Astrocyte (in vitro differentiated cells and primary cell): Measurements from ENCODE around the gene ALK.

Experiments
- EZH2 ChIP-seq: IDR thresholded peaks from 2 replicates; pipeline ENCODE4 v1.6.1; 2012; ENCODE audit warnings: mild to moderate bottlenecking, low read length, inconsistent platforms; ENCODE audit not compliant: insufficient read depth
- TF ChIP-seq, protein P1 (sequence below): IDR thresholded peaks from 2 replicates; pipeline ENCODE4 v1.5.1; 2011; ENCODE audit warnings: low read depth, mild to moderate bottlenecking, inconsistent platforms, low read length, moderate library complexity; ENCODE audit not compliant: insufficient read depth

- no peak for TF ChIP-seq EZH2
- TF ChIP-seq, protein P1, sequence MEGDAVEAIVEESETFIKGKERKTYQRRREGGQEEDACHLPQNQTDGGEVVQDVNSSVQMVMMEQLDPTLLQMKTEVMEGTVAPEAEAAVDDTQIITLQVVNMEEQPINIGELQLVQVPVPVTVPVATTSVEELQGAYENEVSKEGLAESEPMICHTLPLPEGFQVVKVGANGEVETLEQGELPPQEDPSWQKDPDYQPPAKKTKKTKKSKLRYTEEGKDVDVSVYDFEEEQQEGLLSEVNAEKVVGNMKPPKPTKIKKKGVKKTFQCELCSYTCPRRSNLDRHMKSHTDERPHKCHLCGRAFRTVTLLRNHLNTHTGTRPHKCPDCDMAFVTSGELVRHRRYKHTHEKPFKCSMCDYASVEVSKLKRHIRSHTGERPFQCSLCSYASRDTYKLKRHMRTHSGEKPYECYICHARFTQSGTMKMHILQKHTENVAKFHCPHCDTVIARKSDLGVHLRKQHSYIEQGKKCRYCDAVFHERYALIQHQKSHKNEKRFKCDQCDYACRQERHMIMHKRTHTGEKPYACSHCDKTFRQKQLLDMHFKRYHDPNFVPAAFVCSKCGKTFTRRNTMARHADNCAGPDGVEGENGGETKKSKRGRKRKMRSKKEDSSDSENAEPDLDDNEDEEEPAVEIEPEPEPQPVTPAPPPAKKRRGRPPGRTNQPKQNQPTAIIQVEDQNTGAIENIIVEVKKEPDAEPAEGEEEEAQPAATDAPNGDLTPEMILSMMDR: no peak
Measured at GRCh38 chr2:29657674-29658073, 263.7 kb downstream of the ALK start.
